GM19240 (cell line): ENCODE data around the gene BRD8.

ENCODE experiments used
- DNase-seq: peaks from one replicate; pipeline ENCODE4 v3.0.0; 2011; ENCODE audit warnings: low spot score; ENCODE audit not compliant: insufficient read length

Gene BRD8

DNA sequence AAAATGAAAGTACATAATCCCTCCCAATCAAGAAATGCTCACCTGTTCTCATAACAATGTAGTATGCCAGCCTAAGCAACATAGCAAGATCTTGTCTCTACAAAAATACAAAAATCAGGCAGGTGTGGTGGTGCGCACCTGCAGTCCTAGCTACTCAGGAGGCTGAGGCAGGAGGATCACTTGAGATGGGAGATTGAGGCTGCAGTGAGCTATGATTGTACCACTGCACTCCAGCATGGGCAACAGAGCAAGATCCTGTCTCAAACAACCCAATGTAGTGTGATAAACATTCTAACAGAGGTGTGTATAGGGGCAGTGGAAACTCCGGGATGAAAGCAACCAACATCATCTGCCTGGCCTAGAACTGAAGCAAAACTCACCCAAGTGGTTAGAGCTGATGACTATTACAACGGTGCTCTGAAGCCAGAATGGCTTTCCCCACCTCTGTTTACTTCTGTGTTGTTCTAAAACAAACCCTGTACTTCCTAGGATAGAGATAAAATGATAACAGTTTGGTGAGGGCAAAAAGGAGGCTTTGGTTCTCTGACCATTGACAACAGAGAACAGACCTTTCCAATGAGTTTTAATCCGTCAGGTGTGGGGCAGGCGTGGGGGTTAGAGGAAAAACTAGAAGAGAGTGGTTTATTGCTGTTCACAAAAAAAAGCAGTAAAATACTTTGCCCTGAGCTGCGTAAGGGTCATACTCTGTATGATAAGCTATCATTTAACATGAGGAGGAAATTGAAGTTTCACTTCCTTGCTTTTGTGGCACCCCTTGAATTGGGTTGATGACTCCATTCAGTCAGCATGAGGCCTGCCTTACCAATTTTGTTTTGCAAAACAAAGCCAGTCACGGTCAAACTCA is 75.7 kb downstream of the BRD8 start:
- no peak for DNase-seq

DNA sequence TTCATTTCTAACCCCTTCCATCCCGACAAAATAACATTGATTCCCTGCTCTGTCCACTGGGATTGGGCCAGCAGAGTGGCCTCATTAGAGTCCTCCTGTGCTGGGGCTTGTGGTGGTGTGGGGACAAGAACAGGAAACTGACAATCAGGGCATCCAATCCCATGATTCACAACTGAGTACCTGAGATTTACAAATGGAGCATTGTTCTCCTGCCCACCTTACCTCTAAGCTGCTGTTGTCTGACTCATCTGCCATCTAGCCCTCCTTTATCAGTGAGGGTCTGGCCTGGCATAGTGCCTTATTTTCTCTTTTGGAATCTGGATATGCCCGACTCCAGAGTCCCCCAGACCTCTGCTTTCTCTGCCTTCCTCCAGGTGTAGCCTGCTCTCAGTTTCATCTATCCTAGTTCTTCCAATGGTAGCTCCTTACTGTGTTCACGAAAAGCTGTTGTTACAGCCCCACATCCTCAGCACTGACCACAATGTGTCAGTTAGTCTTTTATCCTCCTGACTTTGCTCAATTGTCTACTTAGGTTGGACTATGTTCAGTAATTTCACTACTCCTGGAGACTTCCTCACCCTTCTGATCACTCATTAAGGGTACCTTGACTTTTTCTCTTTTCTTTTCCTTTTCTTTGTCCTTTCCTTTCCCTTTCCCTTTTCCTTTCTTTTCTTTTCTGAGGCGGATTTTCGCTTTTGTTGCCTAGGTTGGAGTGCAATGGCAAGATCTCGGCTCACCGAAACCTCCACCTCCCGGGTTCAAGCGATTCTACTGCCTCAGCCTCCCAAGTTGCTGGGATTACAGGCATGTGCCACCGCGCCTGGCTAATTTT is 81.2 kb downstream of the BRD8 start:
- no peak for DNase-seq

DNA sequence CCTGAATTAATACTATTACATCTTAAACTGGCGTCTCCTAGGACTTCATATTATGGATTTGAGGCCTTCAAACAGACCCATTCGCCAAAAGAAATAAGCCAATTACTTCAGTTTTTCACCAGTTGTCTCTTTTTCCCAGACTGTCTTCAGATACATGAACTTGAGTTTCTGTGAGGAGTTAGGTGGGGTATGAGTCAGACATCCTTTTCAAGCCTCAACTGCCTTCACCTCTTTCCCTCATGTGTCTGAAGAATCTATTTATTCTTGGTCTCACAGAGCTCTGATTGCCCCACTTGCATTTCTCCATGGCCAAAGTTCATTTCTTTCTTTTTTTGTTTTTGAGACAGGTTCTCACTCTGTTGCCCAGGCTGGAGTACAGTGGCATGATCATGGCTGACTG is 82.1 kb downstream of the BRD8 start:
- no peak for DNase-seq

DNA sequence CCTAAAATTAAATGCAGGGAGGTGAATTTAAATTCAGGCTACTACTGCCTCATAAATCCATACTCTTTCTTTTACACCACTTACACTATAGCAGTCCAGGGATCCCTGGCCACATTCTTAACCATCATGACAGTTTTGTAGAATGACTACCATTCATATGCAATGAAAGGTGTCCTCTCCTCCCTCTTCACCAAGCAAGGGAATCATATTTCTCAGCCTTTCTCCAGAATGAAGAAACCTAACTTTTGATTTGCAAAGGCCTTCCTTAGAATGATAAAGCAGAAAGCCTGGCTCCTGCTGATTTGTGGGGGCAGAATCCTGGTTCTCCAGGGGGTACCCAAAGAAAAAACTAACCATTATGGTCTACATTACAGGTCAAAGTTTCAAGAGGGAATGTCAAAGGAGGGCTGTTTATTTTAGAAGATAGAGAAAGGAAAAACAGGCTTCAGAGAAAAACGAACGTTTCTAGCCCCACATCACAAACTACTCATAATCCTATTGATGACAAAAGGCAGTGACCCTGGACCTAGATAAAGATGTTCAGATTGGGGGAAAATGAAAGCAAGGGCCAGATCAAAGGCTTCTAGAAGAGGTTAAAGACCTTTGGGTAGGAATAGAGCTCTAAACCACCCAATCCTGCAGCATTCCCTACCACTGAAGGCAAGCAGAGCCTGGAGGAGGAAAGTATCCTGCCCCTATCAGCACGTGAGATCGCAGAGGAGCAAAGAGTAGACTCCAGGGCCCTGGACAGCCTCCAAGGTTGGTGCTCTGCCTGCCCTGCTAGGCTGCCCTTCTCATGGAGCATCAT is 83.1 kb downstream of the BRD8 start:
- DNase-seq: no peak

DNA sequence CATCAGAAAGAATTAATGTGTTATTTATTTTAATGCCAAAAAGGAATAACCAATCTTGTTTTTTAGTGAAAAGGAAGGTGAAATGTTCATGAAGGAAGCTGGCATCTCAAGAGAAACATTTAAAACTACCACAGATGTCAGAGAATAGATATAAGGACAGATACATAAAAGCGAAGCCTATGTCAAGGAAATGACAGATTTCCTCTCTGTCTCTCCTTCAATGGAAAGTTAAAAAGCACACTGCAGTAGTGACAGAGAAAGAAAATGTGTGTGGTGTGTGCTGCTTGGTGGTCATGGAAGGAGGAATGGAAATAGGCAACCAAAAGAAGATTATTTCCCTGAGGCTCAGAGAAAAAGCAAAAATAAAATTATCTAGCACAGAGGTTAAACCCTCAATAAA is 85.4 kb downstream of the BRD8 start:
- no peak for DNase-seq

DNA sequence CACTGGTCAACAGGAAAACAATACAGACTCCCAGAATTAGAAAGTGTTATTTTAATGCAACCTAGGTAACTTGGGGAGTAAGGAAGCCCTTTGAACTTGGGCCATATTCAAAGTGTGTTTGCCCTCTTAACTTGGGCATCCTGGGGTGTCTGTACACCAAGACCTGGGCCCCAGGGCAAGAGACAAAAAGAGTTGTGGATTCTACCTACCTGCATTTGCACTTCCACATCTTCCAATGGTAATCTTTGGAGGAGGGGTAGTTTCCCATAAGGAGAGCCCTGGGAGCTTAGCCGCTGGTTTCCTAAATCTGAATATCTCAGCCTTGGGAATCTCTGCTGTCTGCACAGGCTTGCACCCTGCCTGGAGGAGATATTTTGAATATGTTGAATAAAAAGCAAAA is 86.1 kb downstream of the BRD8 start:
- no peak for DNase-seq

DNA sequence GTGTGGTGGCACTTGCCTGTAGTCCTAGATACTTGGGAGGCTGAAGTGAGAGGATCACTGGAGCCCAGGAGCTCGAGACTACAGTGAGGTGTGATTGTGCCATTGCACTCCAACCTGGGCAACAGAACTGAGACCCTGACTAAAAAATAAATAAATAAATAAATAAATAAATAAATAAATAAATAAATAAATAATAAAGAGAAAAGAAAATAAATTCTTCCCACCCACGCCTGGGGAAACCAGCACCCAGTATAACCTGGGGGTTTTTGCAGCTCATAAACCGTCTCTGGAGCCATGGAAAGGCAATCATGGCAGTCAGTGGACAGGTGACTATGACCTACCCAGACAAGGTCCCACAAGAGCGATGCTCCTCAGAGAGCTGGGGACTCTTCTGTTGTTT is 86.7 kb downstream of the BRD8 start:
- DNase-seq: no peak
